Measurements from ENCODE around the gene ABLIM1.
A peak's percentile ranks its signal among the peaks of the same experiment; 100 is the strongest.

The ABLIM1 gene

GRCh38 chr10:114581071-114581470 is 77.0 kb downstream of the ABLIM1 start:
- TF ChIP-seq POLR2A (IDR thresholded peaks at IDR 0.05; ENCODE audit: low read length): no peak
- TF ChIP-seq GATA1 (IDR thresholded peaks at IDR 0.05; ENCODE audit: low read depth, low read length): no peak
- no peak for DNase-seq

GRCh38 chr10:114577133-114577532 is 80.9 kb downstream of the ABLIM1 start:
- TF ChIP-seq POLR2A (IDR thresholded peaks at IDR 0.05; ENCODE audit: low read length) (no peak), GATA1 (IDR thresholded peaks at IDR 0.05; ENCODE audit: low read depth, low read length) (no peak)
- DNase-seq: peak in 1 of 2 experiments; percentile 14

GRCh38 chr10:114576716-114577115 is 81.4 kb downstream of the ABLIM1 start:
- no peak for DNase-seq
- TF ChIP-seq POLR2A (IDR thresholded peaks at IDR 0.05; ENCODE audit: low read length) (no peak), GATA1 (IDR thresholded peaks at IDR 0.05; ENCODE audit: low read depth, low read length) (no peak)

- TF ChIP-seq POLR2A (IDR thresholded peaks at IDR 0.05; ENCODE audit: low read length) (no peak), GATA1 (IDR thresholded peaks at IDR 0.05; ENCODE audit: low read depth, low read length) (no peak)
- no peak for DNase-seq
Measured at GRCh38 chr10:114576132-114576487, 82.0 kb downstream of the ABLIM1 start.

- TF ChIP-seq GATA1 (IDR thresholded peaks at IDR 0.05; ENCODE audit: low read depth, low read length) (no peak), POLR2A (IDR thresholded peaks at IDR 0.05; ENCODE audit: low read length) (no peak)
Measured at GRCh38 chr10:114575417-114576131, 82.5 kb downstream of the ABLIM1 start.

GRCh38 chr10:114573330-114574045 is 84.6 kb downstream of the ABLIM1 start:
- DNase-seq: no peak
- TF ChIP-seq POLR2A (IDR thresholded peaks at IDR 0.05; ENCODE audit: low read length) (no peak), GATA1 (IDR thresholded peaks at IDR 0.05; ENCODE audit: low read depth, low read length) (no peak)

More at GRCh38 chr10:114575417-114576131, 82.5 kb downstream of the ABLIM1 start:
- DNase-seq: no peak

GRCh38 chr10:114571316-114571999 is 86.6 kb downstream of the ABLIM1 start:
- no peak for TF ChIP-seq POLR2A (IDR thresholded peaks at IDR 0.05; ENCODE audit: low read length)
- no peak for TF ChIP-seq GATA1 (IDR thresholded peaks at IDR 0.05; ENCODE audit: low read depth, low read length)
- DNase-seq: no peak

- TF ChIP-seq POLR2A (IDR thresholded peaks at IDR 0.05; ENCODE audit: low read length) (no peak), GATA1 (IDR thresholded peaks at IDR 0.05; ENCODE audit: low read depth, low read length) (no peak)
Measured at GRCh38 chr10:114566064-114566463, 92.0 kb downstream of the ABLIM1 start.

GRCh38 chr10:114565066-114565465 is 93.0 kb downstream of the ABLIM1 start:
- no peak for DNase-seq
- no peak for TF ChIP-seq GATA1 (IDR thresholded peaks at IDR 0.05; ENCODE audit: low read depth, low read length)
- TF ChIP-seq POLR2A (IDR thresholded peaks at IDR 0.05; ENCODE audit: low read length): no peak

More at GRCh38 chr10:114566064-114566463, 92.0 kb downstream of the ABLIM1 start:
- no peak for DNase-seq

- no peak for DNase-seq
- no peak for TF ChIP-seq POLR2A (IDR thresholded peaks at IDR 0.05; ENCODE audit: low read length)
- no peak for TF ChIP-seq GATA1 (IDR thresholded peaks at IDR 0.05; ENCODE audit: low read depth, low read length)
Measured at GRCh38 chr10:114561008-114561523, 97.0 kb downstream of the ABLIM1 start.

- TF ChIP-seq POLR2A (IDR thresholded peaks at IDR 0.05; ENCODE audit: low read length) (no peak), GATA1 (IDR thresholded peaks at IDR 0.05; ENCODE audit: low read depth, low read length) (no peak)
- DNase-seq: no peak
Measured at GRCh38 chr10:114560144-114560543, 97.9 kb downstream of the ABLIM1 start.

- no peak for DNase-seq
- TF ChIP-seq POLR2A (IDR thresholded peaks at IDR 0.05; ENCODE audit: low read length) (no peak), GATA1 (IDR thresholded peaks at IDR 0.05; ENCODE audit: low read depth, low read length) (no peak)
Measured at GRCh38 chr10:114559636-114560035, 98.4 kb downstream of the ABLIM1 start.

- TF ChIP-seq POLR2A (IDR thresholded peaks at IDR 0.05; ENCODE audit: low read length) (no peak), GATA1 (IDR thresholded peaks at IDR 0.05; ENCODE audit: low read depth, low read length) (no peak)
- DNase-seq: no peak
Measured at GRCh38 chr10:114557854-114558253, 100.2 kb downstream of the ABLIM1 start.

Measured in erythroblast (primary cell).